GM19455 (cell line): ENCODE results near the gene PLS3.
A peak's percentile ranks its signal among the peaks of the same experiment; 100 is the strongest.

ENCODE experiments used
- ATAC-seq: cut with Tn5 transposase; IDR thresholded peaks from one replicate; pipeline ENCODE4 v1.9.1; 2021; ENCODE audit not compliant: unreplicated experiment

Gene PLS3

GRCh38 chrX:115564243-115564642 is 3.3 kb downstream of the PLS3 start:
- ATAC-seq, result no peak

GRCh38 chrX:115565888-115566287 is 4.9 kb downstream of the PLS3 start:
- no peak for ATAC-seq

GRCh38 chrX:115571712-115572111 is 10.7 kb downstream of the PLS3 start:
- no peak for ATAC-seq

- no peak for ATAC-seq
Measured at GRCh38 chrX:115573185-115573584, 12.2 kb downstream of the PLS3 start.

GRCh38 chrX:115576676-115577075 is 15.7 kb downstream of the PLS3 start:
- ATAC-seq, result no peak

- no peak for ATAC-seq
Measured at GRCh38 chrX:115579327-115579726, 18.4 kb downstream of the PLS3 start.

GRCh38 chrX:115579786-115580294 is 18.9 kb downstream of the PLS3 start:
- ATAC-seq, result no peak

GRCh38 chrX:115581759-115582615 is 21.0 kb downstream of the PLS3 start:
- no peak for ATAC-seq

- no peak for ATAC-seq
Measured at GRCh38 chrX:115582616-115583495, 21.9 kb downstream of the PLS3 start.

- no peak for ATAC-seq
Measured at GRCh38 chrX:115583496-115584004, 22.6 kb downstream of the PLS3 start.

GRCh38 chrX:115584696-115585095 is 23.7 kb downstream of the PLS3 start:
- peak; percentile 71 for ATAC-seq

- ATAC-seq, result no peak
Measured at GRCh38 chrX:115588179-115588578, 27.2 kb downstream of the PLS3 start.

- no peak for ATAC-seq
Measured at GRCh38 chrX:115589419-115589818, 28.4 kb downstream of the PLS3 start.

- ATAC-seq, result no peak
Measured at GRCh38 chrX:115591420-115591819, 30.4 kb downstream of the PLS3 start.

- no peak for ATAC-seq
Measured at GRCh38 chrX:115591856-115592842, 31.2 kb downstream of the PLS3 start.

GRCh38 chrX:115592997-115593734 is 32.2 kb downstream of the PLS3 start:
- no peak for ATAC-seq

- no peak for ATAC-seq
Measured at GRCh38 chrX:115595049-115595448, 34.1 kb downstream of the PLS3 start.

GRCh38 chrX:115598556-115598955 is 37.6 kb downstream of the PLS3 start:
- ATAC-seq, result no peak

- ATAC-seq, result no peak
Measured at GRCh38 chrX:115602308-115602707, 41.3 kb downstream of the PLS3 start.
